ENCODE measurements around the gene KLF13.
A peak's percentile ranks its signal among the peaks of the same experiment; 100 is the strongest.

Gene KLF13

GRCh38 chr15:31333820-31334219 is 7.2 kb downstream of the KLF13 start:
- DNase-seq: no peak

- no peak for DNase-seq
Observed at GRCh38 chr15:31335989-31336592, 9.5 kb downstream of the KLF13 start.

- no peak for DNase-seq
Observed at GRCh38 chr15:31336593-31337295, 10.1 kb downstream of the KLF13 start.

- no peak for DNase-seq
Observed at GRCh38 chr15:31337352-31338031, 10.9 kb downstream of the KLF13 start.

- DNase-seq: no peak
Observed at GRCh38 chr15:31338318-31338878, 11.8 kb downstream of the KLF13 start.

- peak; percentile 12 for DNase-seq
Observed at GRCh38 chr15:31338879-31339557, 12.4 kb downstream of the KLF13 start.

GRCh38 chr15:31339558-31339895 is 12.9 kb downstream of the KLF13 start:
- DNase-seq: no peak

GRCh38 chr15:31340047-31340446 is 13.4 kb downstream of the KLF13 start:
- DNase-seq: no peak

GRCh38 chr15:31340592-31340991 is 14.0 kb downstream of the KLF13 start:
- no peak for DNase-seq

GRCh38 chr15:31341071-31341470 is 14.4 kb downstream of the KLF13 start:
- DNase-seq: no peak

GRCh38 chr15:31341496-31342195 is 15.0 kb downstream of the KLF13 start:
- DNase-seq: no peak

GRCh38 chr15:31342381-31342780 is 15.7 kb downstream of the KLF13 start:
- no peak for DNase-seq

- DNase-seq: no peak
Observed at GRCh38 chr15:31342781-31343626, 16.4 kb downstream of the KLF13 start.

GRCh38 chr15:31343831-31344230 is 17.2 kb downstream of the KLF13 start:
- no peak for DNase-seq

GRCh38 chr15:31344266-31344665 is 17.6 kb downstream of the KLF13 start:
- DNase-seq: no peak

GRCh38 chr15:31344823-31345605 is 18.4 kb downstream of the KLF13 start:
- DNase-seq: no peak

GRCh38 chr15:31345606-31346366 is 19.2 kb downstream of the KLF13 start:
- no peak for DNase-seq

GRCh38 chr15:31346367-31347066 is 19.9 kb downstream of the KLF13 start:
- DNase-seq: no peak

Data from NCI-H774 (cell line).